Neural cell (in vitro differentiated cells): Measurements from ENCODE around the gene SAMMSON.

Experiments
- EZH2 ChIP-seq: fragments of 200-600, 300-800 bp; shearing (Covaris generic), sonication (generic); IDR thresholded peaks from 2 replicates; pipeline ENCODE4 v1.6.1; 2014; ENCODE audit warnings: antibody characterized with exemption, low read length, borderline replicate concordance, mild to moderate bottlenecking; ENCODE audit not compliant: insufficient read depth, poor library complexity, severe bottlenecking
- POLR2AphosphoS5 ChIP-seq: IDR thresholded peaks from 2 replicates; pipeline ENCODE4 v1.6.1; 2012
- RAD21 ChIP-seq: fragments of 450-650 bp; conservative IDR thresholded peaks from 2 replicates; pipeline ENCODE4 v1.6.1; 2014; ENCODE audit warnings: antibody characterized with exemption, mild to moderate bottlenecking, moderate library complexity
- TF ChIP-seq, protein P1 (sequence below): fragments of 450-650 bp; IDR thresholded peaks from 2 replicates; pipeline ENCODE4 v1.5.1; 2014; ENCODE audit warnings: antibody characterized with exemption, mild to moderate bottlenecking, moderate library complexity; ENCODE audit not compliant: poor library complexity, severe bottlenecking
- TF ChIP-seq, protein P2 (sequence below): IDR thresholded peaks from 2 replicates; pipeline ENCODE4 v1.6.1; 2012; ENCODE audit warnings: borderline replicate concordance

DNA sequence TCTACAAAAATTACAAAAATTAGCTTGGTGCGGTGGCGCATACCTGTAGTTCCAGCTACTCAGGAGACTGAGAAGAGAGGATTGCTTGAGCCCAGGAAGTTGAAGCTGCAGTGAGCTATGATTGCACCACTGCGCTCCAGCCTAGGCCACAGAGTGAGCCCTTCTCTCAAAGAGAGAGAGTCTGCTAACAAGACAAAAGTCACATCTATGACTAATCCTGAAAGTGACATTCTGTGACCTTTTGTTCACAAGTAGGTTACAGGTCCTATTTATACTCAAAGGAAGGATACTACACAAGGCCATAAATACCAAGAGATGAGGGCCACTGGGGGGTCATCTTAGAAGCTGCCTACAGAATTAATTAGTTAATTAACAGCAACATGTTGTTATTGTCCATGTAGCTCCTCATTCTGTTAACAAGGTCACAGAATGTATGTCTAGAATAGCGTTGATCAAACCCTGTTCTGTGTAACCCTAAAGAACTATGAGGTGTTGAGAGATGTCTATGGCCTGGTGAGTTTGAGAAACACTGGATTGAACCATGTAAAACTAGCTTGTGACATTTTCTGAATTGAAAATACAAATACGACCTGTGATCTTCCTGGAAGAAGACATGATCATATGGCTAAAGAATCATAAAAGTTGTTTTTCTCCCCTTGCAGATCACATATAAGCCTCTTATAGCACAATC is 97.0 kb downstream of the SAMMSON start:
- TF ChIP-seq, protein P1, sequence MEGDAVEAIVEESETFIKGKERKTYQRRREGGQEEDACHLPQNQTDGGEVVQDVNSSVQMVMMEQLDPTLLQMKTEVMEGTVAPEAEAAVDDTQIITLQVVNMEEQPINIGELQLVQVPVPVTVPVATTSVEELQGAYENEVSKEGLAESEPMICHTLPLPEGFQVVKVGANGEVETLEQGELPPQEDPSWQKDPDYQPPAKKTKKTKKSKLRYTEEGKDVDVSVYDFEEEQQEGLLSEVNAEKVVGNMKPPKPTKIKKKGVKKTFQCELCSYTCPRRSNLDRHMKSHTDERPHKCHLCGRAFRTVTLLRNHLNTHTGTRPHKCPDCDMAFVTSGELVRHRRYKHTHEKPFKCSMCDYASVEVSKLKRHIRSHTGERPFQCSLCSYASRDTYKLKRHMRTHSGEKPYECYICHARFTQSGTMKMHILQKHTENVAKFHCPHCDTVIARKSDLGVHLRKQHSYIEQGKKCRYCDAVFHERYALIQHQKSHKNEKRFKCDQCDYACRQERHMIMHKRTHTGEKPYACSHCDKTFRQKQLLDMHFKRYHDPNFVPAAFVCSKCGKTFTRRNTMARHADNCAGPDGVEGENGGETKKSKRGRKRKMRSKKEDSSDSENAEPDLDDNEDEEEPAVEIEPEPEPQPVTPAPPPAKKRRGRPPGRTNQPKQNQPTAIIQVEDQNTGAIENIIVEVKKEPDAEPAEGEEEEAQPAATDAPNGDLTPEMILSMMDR, result no peak
- TF ChIP-seq, protein P2, sequence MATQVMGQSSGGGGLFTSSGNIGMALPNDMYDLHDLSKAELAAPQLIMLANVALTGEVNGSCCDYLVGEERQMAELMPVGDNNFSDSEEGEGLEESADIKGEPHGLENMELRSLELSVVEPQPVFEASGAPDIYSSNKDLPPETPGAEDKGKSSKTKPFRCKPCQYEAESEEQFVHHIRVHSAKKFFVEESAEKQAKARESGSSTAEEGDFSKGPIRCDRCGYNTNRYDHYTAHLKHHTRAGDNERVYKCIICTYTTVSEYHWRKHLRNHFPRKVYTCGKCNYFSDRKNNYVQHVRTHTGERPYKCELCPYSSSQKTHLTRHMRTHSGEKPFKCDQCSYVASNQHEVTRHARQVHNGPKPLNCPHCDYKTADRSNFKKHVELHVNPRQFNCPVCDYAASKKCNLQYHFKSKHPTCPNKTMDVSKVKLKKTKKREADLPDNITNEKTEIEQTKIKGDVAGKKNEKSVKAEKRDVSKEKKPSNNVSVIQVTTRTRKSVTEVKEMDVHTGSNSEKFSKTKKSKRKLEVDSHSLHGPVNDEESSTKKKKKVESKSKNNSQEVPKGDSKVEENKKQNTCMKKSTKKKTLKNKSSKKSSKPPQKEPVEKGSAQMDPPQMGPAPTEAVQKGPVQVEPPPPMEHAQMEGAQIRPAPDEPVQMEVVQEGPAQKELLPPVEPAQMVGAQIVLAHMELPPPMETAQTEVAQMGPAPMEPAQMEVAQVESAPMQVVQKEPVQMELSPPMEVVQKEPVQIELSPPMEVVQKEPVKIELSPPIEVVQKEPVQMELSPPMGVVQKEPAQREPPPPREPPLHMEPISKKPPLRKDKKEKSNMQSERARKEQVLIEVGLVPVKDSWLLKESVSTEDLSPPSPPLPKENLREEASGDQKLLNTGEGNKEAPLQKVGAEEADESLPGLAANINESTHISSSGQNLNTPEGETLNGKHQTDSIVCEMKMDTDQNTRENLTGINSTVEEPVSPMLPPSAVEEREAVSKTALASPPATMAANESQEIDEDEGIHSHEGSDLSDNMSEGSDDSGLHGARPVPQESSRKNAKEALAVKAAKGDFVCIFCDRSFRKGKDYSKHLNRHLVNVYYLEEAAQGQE, result no peak
- TF ChIP-seq EZH2 (no peak), RAD21 (no peak), POLR2AphosphoS5 (no peak)
